Stimulated activated naive CD8-positive, alpha-beta T cell treated with anti-CD3 and anti-CD28 coated beads, Interleukin-15, Interleukin-2, amounts not matched to agents 100 ng/mL and 50 ng/mL, for 24 hours (primary cell): ENCODE measurements around the gene UCP3.

Experiments
- H3K27ac Mint-ChIP-seq: one replicate; pipeline ENCODE4 v1.8.0; 2021; ENCODE audit warnings: mild to moderate bottlenecking, mixed read lengths
- H3K27me3 Mint-ChIP-seq: one replicate; pipeline ENCODE4 v1.8.0; 2021; ENCODE audit warnings: mixed read lengths
- H3K36me3 Mint-ChIP-seq: one replicate; pipeline ENCODE4 v1.8.0; 2021; ENCODE audit warnings: low read depth, mixed read lengths
- H3K4me1 Mint-ChIP-seq: one replicate; pipeline ENCODE4 v1.8.0; 2021; ENCODE audit warnings: low read depth, mixed read lengths
- H3K4me3 Mint-ChIP-seq: one replicate; pipeline ENCODE4 v1.8.0; 2021; ENCODE audit warnings: mild to moderate bottlenecking, mixed read lengths
- H3K9me3 Mint-ChIP-seq: one replicate; pipeline ENCODE4 v1.8.0; 2021; ENCODE audit warnings: mixed read lengths

UCP3 gene

GRCh38 chr11:74010306-74011300 lies 1.7 kb upstream of the UCP3 start:
- H3K9me3 Mint-ChIP-seq = no peaks in the 10 kb centered on the region
- H3K4me3 Mint-ChIP-seq = peak overlapping the region; percentile 52
- H3K27ac Mint-ChIP-seq = peak overlapping the region; percentile 99
- peaks cover 89% of the 10 kb centered on the region for H3K4me1 Mint-ChIP-seq
- peaks cover 16% of the 10 kb centered on the region for H3K36me3 Mint-ChIP-seq
- no peaks in the 10 kb centered on the region for H3K27me3 Mint-ChIP-seq

- Mint-ChIP-seq H3K4me1 (peaks cover 89% of the 10 kb centered on the region), H3K9me3 (no peaks in the 10 kb centered on the region), H3K27me3 (no peaks in the 10 kb centered on the region), H3K4me3 (peak overlapping the region; percentile 6), H3K27ac (peak overlapping the region; percentile 99), H3K36me3 (peaks cover 16% of the 10 kb centered on the region)
Observed at GRCh38 chr11:74009675-74010305, 905 bp upstream of the UCP3 start.

DNA sequence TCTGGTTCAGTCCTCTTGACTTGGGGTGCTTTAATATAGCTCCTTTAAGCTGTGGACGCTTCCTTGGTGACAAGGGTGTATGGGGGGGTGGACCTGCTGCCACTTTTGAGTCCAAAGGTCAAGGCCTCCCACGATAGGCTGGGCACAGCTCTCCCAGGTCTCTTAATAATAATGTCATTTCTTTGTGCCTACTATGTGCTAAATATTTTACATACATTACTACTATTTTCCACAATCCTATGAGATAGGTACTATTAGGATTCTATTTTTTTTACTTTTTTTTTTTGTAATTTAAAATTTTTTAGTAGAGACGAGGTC lies 304 bp upstream of the UCP3 start:
- Mint-ChIP-seq H3K36me3 (peaks cover 16% of the 10 kb centered on the region), H3K4me1 (peaks cover 91% of the 10 kb centered on the region), H3K27ac (peak overlapping the region; percentile 76), H3K9me3 (no peaks in the 10 kb centered on the region), H3K27me3 (no peaks in the 10 kb centered on the region), H3K4me3 (no peak overlapping the region)

- H3K27me3 Mint-ChIP-seq = no peaks in the 10 kb centered on the region
Observed at GRCh38 chr11:74007691-74008372, 1.1 kb downstream of the UCP3 start.

DNA sequence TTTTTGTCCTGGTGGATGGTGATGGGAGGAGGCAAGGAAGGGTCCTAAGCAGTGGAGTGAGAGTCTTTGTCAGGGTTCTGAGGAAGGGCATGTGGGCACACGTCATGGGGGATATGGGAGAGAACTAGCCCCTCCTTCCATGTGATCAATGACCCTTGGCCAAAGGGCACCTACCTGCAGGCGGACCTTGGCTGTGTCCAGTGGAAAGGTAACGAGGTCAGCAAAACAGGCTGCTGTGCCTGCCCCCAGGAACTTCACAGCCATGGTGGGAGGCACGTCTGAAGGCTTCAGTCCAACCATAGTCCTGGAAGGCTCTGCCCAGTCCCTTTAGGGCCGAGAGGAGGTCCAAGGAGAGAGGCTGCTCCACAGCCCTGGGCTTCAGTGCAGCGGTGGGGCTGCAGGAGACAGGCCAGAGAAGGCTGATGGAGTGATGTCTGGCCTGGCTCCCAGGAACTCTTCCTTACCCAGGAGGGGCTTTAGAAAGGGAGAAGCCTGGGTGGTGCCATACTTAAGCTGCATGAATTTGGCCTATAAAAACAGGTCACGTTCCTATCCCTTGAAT lies 2.1 kb downstream of the UCP3 start:
- Mint-ChIP-seq H3K9me3 (no peaks in the 10 kb centered on the region), H3K4me3 (no peak overlapping the region), H3K4me1 (peaks cover 80% of the 10 kb centered on the region), H3K36me3 (peaks cover 16% of the 10 kb centered on the region), H3K27ac (peak overlapping the region; percentile 74), H3K27me3 (no peaks in the 10 kb centered on the region)

More at GRCh38 chr11:74007691-74008372, 1.1 kb downstream of the UCP3 start:
- Mint-ChIP-seq H3K4me3 (no peak overlapping the region), H3K4me1 (peaks cover 89% of the 10 kb centered on the region), H3K9me3 (no peaks in the 10 kb centered on the region), H3K36me3 (peaks cover 21% of the 10 kb centered on the region), H3K27ac (peak overlapping the region; percentile 65)

DNA sequence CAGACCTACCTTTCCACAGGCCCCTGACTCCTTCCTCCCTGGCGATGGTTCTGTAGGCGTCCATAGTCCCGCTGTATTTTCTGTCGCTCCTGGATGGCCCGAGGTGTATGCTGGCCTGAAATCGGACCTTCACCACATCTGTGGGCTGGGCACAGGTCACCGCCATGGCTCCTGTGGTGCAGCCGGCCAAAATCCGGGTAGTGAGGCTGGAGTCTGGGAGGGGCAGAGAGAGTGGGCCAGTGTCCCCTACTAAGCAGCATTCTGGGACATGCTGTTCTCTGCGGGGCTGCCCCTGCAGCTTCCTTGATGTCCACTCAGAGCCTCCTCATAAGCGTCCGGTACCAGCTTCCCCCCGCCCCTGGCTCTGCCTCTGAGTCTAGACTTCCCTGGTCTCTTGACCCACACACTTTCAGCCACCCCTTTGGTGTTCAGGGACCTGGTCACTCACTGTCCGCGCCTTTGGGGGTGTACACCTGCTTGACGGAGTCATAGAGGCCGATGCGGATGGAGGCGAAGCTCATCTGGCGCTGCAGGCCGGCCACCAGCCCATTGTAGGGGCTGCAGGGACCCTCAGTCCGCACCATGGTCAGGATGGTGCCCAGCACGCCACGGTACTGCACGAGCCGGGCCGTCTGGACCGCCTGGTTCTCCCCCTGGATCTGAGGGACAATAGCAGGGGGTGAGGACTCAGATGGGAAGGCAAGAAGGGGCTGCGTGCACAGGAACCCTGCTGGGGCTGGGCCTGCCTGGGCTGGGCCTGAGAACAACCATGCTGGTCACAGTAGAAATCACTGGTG lies 3.0 kb downstream of the UCP3 start:
- Mint-ChIP-seq H3K27ac (peak overlapping the region; percentile 89), H3K36me3 (peaks cover 11% of the 10 kb centered on the region), H3K27me3 (no peaks in the 10 kb centered on the region), H3K4me1 (peaks cover 74% of the 10 kb centered on the region), H3K4me3 (no peak overlapping the region), H3K9me3 (no peaks in the 10 kb centered on the region)

- peak overlapping the region; percentile 89 for H3K27ac Mint-ChIP-seq
- no peaks in the 10 kb centered on the region for H3K27me3 Mint-ChIP-seq
- H3K4me1 Mint-ChIP-seq = peaks cover 74% of the 10 kb centered on the region
- H3K9me3 Mint-ChIP-seq = no peaks in the 10 kb centered on the region
- H3K36me3 Mint-ChIP-seq = peaks cover 11% of the 10 kb centered on the region
- peak overlapping the region; percentile 50 for H3K4me3 Mint-ChIP-seq
Observed at GRCh38 chr11:74004759-74005615, 3.9 kb downstream of the UCP3 start.

DNA sequence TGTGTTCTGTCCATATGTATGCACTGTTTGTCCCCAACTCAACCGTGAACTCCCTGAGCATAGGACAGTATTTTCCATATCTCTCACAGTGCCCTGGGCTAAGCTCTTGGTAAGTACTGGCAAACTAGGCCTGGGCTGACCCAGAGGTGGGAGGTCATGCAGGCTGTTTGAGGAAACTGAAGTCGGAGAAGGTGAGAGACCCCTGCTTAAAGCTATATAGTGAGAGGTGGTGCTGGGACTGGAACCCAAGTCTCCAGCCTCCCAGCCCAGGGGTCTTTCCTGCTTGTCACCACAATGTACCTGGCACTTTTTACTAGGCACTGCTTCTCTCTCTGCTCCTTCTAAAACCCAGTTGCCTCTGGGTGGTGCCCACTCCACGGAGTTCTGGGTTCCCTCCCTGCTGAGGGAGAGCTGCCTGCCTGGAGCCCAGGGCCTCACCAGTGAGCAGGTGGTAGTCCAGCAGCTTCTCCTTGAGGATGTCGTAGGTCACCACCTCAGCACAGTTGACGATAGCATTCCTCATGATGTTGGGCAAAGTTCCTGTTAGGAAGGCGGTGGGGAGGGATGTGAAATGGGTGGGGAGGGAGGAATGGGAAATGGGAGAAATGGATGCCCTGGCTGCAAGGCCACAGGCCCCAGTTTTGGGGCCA lies 4.7 kb downstream of the UCP3 start:
- Mint-ChIP-seq H3K4me1 (peaks cover 75% of the 10 kb centered on the region), H3K4me3 (no peak overlapping the region), H3K36me3 (peaks cover 11% of the 10 kb centered on the region), H3K27me3 (no peaks in the 10 kb centered on the region), H3K9me3 (no peaks in the 10 kb centered on the region), H3K27ac (peak overlapping the region; percentile 50)

GRCh38 chr11:74002832-74003231 lies 6.1 kb downstream of the UCP3 start:
- Mint-ChIP-seq H3K27ac (no peak overlapping the region), H3K9me3 (no peaks in the 10 kb centered on the region), H3K4me1 (peaks cover 73% of the 10 kb centered on the region)

GRCh38 chr11:74001822-74002286 lies 7.0 kb downstream of the UCP3 start:
- H3K36me3 Mint-ChIP-seq = peaks cover 11% of the 10 kb centered on the region
- H3K27ac Mint-ChIP-seq = peak overlapping the region; percentile 43
- peaks cover 77% of the 10 kb centered on the region for H3K4me1 Mint-ChIP-seq
- H3K27me3 Mint-ChIP-seq = no peaks in the 10 kb centered on the region
- no peak overlapping the region for H3K4me3 Mint-ChIP-seq
- no peaks in the 10 kb centered on the region for H3K9me3 Mint-ChIP-seq

More at GRCh38 chr11:74002832-74003231, 6.1 kb downstream of the UCP3 start:
- no peaks in the 10 kb centered on the region for H3K27me3 Mint-ChIP-seq
- H3K36me3 Mint-ChIP-seq = peaks cover 11% of the 10 kb centered on the region
- H3K4me3 Mint-ChIP-seq = no peak overlapping the region

DNA sequence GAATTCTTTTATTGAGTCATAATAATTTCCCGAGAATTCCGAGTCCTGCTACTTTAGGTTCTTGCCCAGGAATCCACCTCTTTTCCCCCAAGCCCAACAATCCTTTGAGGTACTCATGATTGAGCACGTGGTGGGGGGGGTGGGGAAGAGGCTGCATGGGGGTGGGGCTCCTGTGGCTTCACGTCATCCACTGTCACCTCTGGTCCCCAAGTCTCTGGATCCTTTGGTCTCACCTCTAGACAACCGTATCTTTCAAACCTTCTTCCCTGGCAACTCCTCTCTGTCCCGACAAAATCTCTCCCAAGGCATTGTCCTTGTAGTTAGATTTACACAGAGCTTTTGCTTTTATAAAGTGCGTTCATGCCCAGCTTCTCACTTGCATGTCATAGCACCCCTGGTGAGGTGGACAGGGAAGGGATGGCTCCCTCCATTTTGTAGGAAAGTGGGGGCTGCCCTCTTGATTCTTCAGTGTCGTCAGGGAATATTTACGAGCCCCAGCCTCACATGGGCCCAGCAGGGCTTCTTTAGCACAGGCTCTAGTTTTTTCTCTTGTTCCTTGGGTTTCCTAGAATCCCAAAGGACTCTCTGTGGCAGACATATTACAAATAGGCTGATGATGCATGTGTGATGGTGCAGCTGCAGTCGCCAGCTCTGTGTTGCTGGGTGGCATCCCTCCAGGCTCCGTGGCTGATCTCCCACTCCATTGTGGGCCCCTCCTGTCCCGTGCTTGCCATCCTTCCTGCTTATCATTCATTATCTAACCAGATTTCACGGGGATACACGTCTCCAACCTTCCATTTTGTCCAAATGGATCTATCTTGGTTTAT lies 8.4 kb downstream of the UCP3 start:
- Mint-ChIP-seq H3K4me1 (peaks cover 78% of the 10 kb centered on the region), H3K27me3 (no peaks in the 10 kb centered on the region), H3K4me3 (no peak overlapping the region), H3K9me3 (no peaks in the 10 kb centered on the region), H3K36me3 (peaks cover 11% of the 10 kb centered on the region), H3K27ac (peak overlapping the region; percentile 27)

- H3K4me1 Mint-ChIP-seq = peaks cover 78% of the 10 kb centered on the region
- no peaks in the 10 kb centered on the region for H3K9me3 Mint-ChIP-seq
- peak overlapping the region; percentile 27 for H3K27ac Mint-ChIP-seq
- H3K36me3 Mint-ChIP-seq = peaks cover 11% of the 10 kb centered on the region
- H3K27me3 Mint-ChIP-seq = no peaks in the 10 kb centered on the region
- peak overlapping the region; percentile 11 for H3K4me3 Mint-ChIP-seq
Observed at GRCh38 chr11:73999581-74000306, 9.1 kb downstream of the UCP3 start.
